OCI-LY3 (cell line): Measurements from ENCODE around the gene RAP2A.

ENCODE experiments used
- EZH2phosphoT487 ChIP-seq: fragments of 200-600 bp; shearing (Covaris generic); IDR thresholded peaks from 2 replicates; pipeline ENCODE4 v1.6.1; 2018; ENCODE audit warnings: antibody characterized with exemption, mixed run types, low read depth
- TF ChIP-seq, protein P1 (sequence below): fragments of 200-600, 300-600 bp; sonication (generic); IDR thresholded peaks from 2 replicates; pipeline ENCODE4 v1.5.1; 2014; ENCODE audit warnings: antibody characterized with exemption, low read length, low read depth

- TF ChIP-seq, protein P1, sequence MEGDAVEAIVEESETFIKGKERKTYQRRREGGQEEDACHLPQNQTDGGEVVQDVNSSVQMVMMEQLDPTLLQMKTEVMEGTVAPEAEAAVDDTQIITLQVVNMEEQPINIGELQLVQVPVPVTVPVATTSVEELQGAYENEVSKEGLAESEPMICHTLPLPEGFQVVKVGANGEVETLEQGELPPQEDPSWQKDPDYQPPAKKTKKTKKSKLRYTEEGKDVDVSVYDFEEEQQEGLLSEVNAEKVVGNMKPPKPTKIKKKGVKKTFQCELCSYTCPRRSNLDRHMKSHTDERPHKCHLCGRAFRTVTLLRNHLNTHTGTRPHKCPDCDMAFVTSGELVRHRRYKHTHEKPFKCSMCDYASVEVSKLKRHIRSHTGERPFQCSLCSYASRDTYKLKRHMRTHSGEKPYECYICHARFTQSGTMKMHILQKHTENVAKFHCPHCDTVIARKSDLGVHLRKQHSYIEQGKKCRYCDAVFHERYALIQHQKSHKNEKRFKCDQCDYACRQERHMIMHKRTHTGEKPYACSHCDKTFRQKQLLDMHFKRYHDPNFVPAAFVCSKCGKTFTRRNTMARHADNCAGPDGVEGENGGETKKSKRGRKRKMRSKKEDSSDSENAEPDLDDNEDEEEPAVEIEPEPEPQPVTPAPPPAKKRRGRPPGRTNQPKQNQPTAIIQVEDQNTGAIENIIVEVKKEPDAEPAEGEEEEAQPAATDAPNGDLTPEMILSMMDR, result no peak
- no peak for TF ChIP-seq EZH2phosphoT487
These were observed 46.5 kb upstream of the RAP2A start for GRCh38 chr13:97387485-97387839.
